ENCODE data around the gene COL5A2.

Gene COL5A2

DNA sequence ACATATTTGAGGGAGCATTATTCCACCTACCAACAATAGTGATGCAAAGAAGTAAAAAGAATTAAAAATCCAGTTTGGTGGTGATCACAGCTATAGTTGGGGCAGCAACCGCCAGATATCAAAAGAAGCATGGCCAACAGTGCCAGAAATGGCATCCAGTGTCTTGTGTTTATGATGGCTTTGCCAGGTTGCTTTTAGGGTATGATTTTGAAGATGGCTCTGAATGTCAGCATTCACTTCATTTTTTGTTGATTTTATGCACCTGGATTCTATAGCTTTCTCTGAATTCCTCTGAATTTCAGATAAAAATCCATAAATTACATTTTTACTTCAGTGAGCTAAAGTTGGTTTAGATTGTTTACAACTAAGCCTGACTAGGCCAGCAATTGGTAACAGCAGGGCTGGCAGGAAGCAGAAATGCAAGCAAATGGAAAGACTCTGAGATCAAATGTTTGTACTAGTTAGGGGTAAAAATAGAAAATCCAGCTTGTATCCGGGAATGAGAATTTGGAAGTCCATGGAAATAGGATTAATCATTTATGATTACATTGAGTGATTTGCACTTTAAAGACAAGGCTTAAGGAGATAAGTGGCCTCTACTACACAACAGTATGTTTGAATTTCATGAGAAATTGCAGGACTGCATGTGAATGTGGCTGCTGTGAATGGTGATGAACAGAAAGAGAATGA, 165.0 kb downstream of the COL5A2 start:
- Histone ChIP-seq H3K4me1 (ENCODE audit: insufficient read depth, low read length) (peaks cover 10% of the 10 kb centered on the region; the same call in 1 of the 2 replicates), H3K36me3 (ENCODE audit: insufficient read depth, low read length) (no peaks in the 10 kb centered on the region), H3K9me3 (ENCODE audit: control insufficient read depth, insufficient read depth, low read length) (no peaks in the 10 kb centered on the region), H3K9ac (ENCODE audit: low read depth, low read length) (no peak overlapping the region)

GRCh38 chr2:189013671-189014448, 165.7 kb downstream of the COL5A2 start:
- H3K4me1 ChIP-seq (ENCODE audit: insufficient read depth, low read length) = peaks cover 10% of the 10 kb centered on the region; the same call in 1 of the 2 replicates
- H3K9me3 ChIP-seq (ENCODE audit: control insufficient read depth, insufficient read depth, low read length) = no peaks in the 10 kb centered on the region
- H3K9ac ChIP-seq (ENCODE audit: low read depth, low read length) = no peak overlapping the region
- no peaks in the 10 kb centered on the region for H3K36me3 ChIP-seq (ENCODE audit: insufficient read depth, low read length)

DNA sequence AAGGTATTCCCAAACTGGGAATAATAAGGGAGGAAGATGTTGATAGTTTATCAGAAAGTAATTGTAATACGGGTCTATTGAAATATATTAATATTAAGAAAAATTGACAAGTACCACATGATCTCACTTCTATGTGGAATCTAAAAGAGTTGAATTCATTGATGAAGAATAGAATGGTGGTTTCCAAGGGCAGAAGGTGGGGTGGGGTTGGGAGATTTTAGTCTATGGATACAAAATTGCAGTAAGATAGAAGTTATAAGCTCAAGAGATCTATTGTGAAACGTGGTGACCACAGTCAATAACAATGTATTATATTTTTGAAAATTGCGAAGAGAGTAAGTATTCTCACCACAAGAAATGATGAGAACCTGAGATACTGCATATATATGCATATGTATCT, 166.5 kb downstream of the COL5A2 start:
- Histone ChIP-seq H3K9me3 (ENCODE audit: control insufficient read depth, insufficient read depth, low read length) (no peaks in the 10 kb centered on the region), H3K4me1 (ENCODE audit: insufficient read depth, low read length) (peaks cover 10% of the 10 kb centered on the region; the same call in 1 of the 2 replicates), H3K9ac (ENCODE audit: low read depth, low read length) (no peak overlapping the region), H3K36me3 (ENCODE audit: insufficient read depth, low read length) (no peaks in the 10 kb centered on the region)

DNA sequence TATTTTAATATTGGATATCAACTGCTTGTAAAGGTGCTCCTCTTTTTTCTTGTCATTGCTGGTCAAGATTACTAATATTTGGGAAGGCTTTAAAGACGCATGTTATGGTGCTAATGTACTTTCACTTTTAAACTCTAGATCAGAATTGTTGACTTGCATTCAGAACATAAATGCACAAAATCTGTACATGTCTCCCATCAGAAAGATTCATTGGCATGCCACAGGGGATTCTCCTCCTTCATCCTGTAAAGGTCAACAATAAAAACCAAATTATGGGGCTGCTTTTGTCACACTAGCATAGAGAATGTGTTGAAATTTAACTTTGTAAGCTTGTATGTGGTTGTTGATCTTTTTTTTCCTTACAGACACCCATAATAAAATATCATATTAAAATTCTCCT, 167.2 kb downstream of the COL5A2 start:
- Histone ChIP-seq H3K9ac (ENCODE audit: low read depth, low read length) (no peak overlapping the region), H3K36me3 (ENCODE audit: insufficient read depth, low read length) (no peaks in the 10 kb centered on the region), H3K9me3 (ENCODE audit: control insufficient read depth, insufficient read depth, low read length) (no peaks in the 10 kb centered on the region), H3K4me1 (ENCODE audit: insufficient read depth, low read length) (peaks cover 10% of the 10 kb centered on the region; the same call in 1 of the 2 replicates)

DNA sequence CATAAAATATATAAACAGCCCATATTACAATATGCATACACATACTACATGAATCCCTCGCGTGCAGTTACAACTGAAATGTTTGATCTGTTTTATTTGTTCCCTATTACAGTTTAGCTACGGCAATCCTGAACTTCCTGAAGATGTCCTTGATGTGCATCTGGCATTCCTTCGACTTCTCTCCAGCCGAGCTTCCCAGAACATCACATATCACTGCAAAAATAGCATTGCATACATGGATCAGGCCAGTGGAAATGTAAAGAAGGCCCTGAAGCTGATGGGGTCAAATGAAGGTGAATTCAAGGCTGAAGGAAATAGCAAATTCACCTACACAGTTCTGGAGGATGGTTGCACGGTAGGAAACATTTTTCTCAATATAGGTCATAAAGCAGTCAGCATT, 169.0 kb downstream of the COL5A2 start:
- Histone ChIP-seq H3K36me3 (ENCODE audit: insufficient read depth, low read length) (no peaks in the 10 kb centered on the region), H3K9me3 (ENCODE audit: control insufficient read depth, insufficient read depth, low read length) (no peaks in the 10 kb centered on the region), H3K9ac (ENCODE audit: low read depth, low read length) (no peak overlapping the region), H3K4me1 (ENCODE audit: insufficient read depth, low read length) (peaks cover 8% of the 10 kb centered on the region; the same call in 1 of the 2 replicates)

- Histone ChIP-seq H3K4me1 (ENCODE audit: insufficient read depth, low read length) (no peaks in the 10 kb centered on the region), H3K36me3 (ENCODE audit: insufficient read depth, low read length) (no peaks in the 10 kb centered on the region), H3K9me3 (ENCODE audit: control insufficient read depth, insufficient read depth, low read length) (no peaks in the 10 kb centered on the region), H3K9ac (ENCODE audit: low read depth, low read length) (no peak overlapping the region)
These were observed 170.9 kb downstream of the COL5A2 start for GRCh38 chr2:189008555-189009262.

GRCh38 chr2:189002079-189002478, 177.5 kb downstream of the COL5A2 start:
- Histone ChIP-seq H3K36me3 (ENCODE audit: insufficient read depth, low read length) (no peaks in the 10 kb centered on the region), H3K9ac (ENCODE audit: low read depth, low read length) (no peak overlapping the region), H3K9me3 (ENCODE audit: control insufficient read depth, insufficient read depth, low read length) (no peaks in the 10 kb centered on the region), H3K4me1 (ENCODE audit: insufficient read depth, low read length) (no peaks in the 10 kb centered on the region)

DNA sequence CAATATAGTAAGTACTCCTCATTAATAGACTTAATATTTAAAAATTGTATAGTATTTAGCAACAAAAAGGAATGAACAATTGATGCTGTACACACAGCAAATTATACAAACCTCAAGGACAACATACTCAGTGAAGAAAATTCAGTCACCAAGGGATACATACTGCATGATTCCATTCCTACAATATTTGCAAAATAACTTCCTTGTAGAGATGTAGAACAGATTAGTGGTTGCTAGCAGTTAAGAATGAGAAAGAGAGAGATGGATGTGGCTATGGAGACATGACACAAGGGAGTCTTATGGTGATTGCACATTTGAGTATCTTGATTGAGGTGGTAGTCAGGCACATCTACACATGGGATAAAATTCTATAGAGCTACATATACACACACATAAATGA, 179.3 kb downstream of the COL5A2 start:
- H3K9me3 ChIP-seq (ENCODE audit: control insufficient read depth, insufficient read depth, low read length) = no peaks in the 10 kb centered on the region
- no peaks in the 10 kb centered on the region for H3K4me1 ChIP-seq (ENCODE audit: insufficient read depth, low read length)
- no peaks in the 10 kb centered on the region for H3K36me3 ChIP-seq (ENCODE audit: insufficient read depth, low read length)
- no peak overlapping the region for H3K9ac ChIP-seq (ENCODE audit: low read depth, low read length)

DNA sequence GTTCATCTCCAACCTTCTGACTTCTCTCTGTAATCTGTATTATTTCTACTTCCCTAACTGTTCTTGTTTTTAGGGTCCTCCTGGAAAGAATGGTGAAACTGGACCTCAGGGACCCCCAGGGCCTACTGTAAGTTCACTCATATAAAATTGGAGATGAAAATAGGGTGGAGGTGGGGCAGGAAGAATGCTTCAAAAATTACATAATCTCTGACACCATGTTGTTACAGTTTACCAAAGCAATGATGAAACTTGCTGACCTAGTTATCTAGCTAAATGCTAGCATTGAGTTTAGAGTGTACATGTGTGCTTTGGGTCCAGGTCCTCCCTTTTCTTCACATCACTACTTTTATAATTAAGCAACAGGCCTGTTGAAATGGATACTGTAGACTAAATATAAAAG, 182.3 kb downstream of the COL5A2 start:
- H3K9me3 ChIP-seq (ENCODE audit: control insufficient read depth, insufficient read depth, low read length) = peaks cover 2% of the 10 kb centered on the region; the same call in 1 of the 2 replicates
- H3K9ac ChIP-seq (ENCODE audit: low read depth, low read length) = no peak overlapping the region
- no peaks in the 10 kb centered on the region for H3K4me1 ChIP-seq (ENCODE audit: insufficient read depth, low read length)
- H3K36me3 ChIP-seq (ENCODE audit: insufficient read depth, low read length) = no peaks in the 10 kb centered on the region

- H3K36me3 ChIP-seq (ENCODE audit: insufficient read depth, low read length) = no peaks in the 10 kb centered on the region
These were observed 186.3 kb downstream of the COL5A2 start for GRCh38 chr2:188993247-188993646.

DNA sequence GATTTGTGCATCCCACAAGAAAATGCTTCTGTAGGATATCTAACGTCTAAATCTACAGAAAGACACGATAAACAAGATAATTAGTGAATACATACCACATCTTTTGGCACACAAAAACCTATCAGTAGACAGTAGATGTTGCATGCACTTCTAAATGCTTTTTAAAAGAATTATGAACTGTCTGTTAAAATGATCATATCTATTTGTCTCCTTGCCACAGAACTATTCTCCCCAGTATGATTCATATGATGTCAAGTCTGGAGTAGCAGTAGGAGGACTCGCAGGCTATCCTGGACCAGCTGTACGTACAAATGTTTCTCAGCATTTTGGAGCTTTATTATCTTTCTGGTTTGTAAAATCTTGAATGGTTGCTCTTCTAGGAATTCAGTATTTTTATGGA, 192.7 kb downstream of the COL5A2 start:
- Histone ChIP-seq H3K36me3 (ENCODE audit: insufficient read depth, low read length) (no peaks in the 10 kb centered on the region), H3K4me1 (ENCODE audit: insufficient read depth, low read length) (no peaks in the 10 kb centered on the region), H3K9ac (ENCODE audit: low read depth, low read length) (no peak overlapping the region), H3K9me3 (ENCODE audit: control insufficient read depth, insufficient read depth, low read length) (no peaks in the 10 kb centered on the region)

More at GRCh38 chr2:188993247-188993646, 186.3 kb downstream of the COL5A2 start:
- Histone ChIP-seq H3K9me3 (ENCODE audit: control insufficient read depth, insufficient read depth, low read length) (peaks cover 2% of the 10 kb centered on the region; the same call in 1 of the 2 replicates), H3K9ac (ENCODE audit: low read depth, low read length) (no peak overlapping the region), H3K4me1 (ENCODE audit: insufficient read depth, low read length) (no peaks in the 10 kb centered on the region)

- H3K9ac ChIP-seq (ENCODE audit: low read depth, low read length) = no peak overlapping the region
- H3K4me1 ChIP-seq (ENCODE audit: insufficient read depth, low read length) = no peaks in the 10 kb centered on the region
- no peaks in the 10 kb centered on the region for H3K9me3 ChIP-seq (ENCODE audit: control insufficient read depth, insufficient read depth, low read length)
These were observed 194.9 kb downstream of the COL5A2 start for GRCh38 chr2:188984680-188985079.

GRCh38 chr2:188984065-188984491, 195.5 kb downstream of the COL5A2 start:
- Histone ChIP-seq H3K4me1 (ENCODE audit: insufficient read depth, low read length) (no peaks in the 10 kb centered on the region), H3K36me3 (ENCODE audit: insufficient read depth, low read length) (no peaks in the 10 kb centered on the region), H3K9ac (ENCODE audit: low read depth, low read length) (no peak overlapping the region), H3K9me3 (ENCODE audit: control insufficient read depth, insufficient read depth, low read length) (no peaks in the 10 kb centered on the region)

More at GRCh38 chr2:188984680-188985079, 194.9 kb downstream of the COL5A2 start:
- H3K36me3 ChIP-seq (ENCODE audit: insufficient read depth, low read length) = no peaks in the 10 kb centered on the region

GRCh38 chr2:188983427-188984064, 196.0 kb downstream of the COL5A2 start:
- Histone ChIP-seq H3K4me1 (ENCODE audit: insufficient read depth, low read length) (no peaks in the 10 kb centered on the region), H3K36me3 (ENCODE audit: insufficient read depth, low read length) (no peaks in the 10 kb centered on the region), H3K9me3 (ENCODE audit: control insufficient read depth, insufficient read depth, low read length) (no peaks in the 10 kb centered on the region), H3K9ac (ENCODE audit: low read depth, low read length) (no peak overlapping the region)

Data from ES-I3 (cell line).